Right atrium auricular region (tissue), 2 donors: ENCODE data around the gene RPL18. TPM values are rescaled to one million over a fixed set of nuclear protein-coding genes. Genes with fewer than 3 reads are reported as not detected.

Source experiments
- DNase-seq: peaks from one replicate; pipeline ENCODE4 v3.0.0-alpha.2; 2019; ENCODE audit warnings: low spot score
- H3K27ac ChIP-seq, 2 donors: fragments of 200-600 bp; sonication (generic); 1 replicate in 1 of 2; 2 replicates in 1 of 2; pipeline ENCODE4 v1.5.1; 2016 to 2019
- H3K27me3 ChIP-seq, 2 donors: fragments of 200-600 bp; sonication (generic); one replicate each; pipeline versions ENCODE4 v1.5.1 to v1.6.0; 2017 to 2019
- H3K36me3 ChIP-seq: fragments of 200-600 bp; sonication (generic); one replicate; pipeline ENCODE4 v1.5.1; 2016
- H3K4me1 ChIP-seq, 2 donors: fragments of 200-600 bp; sonication (generic); one replicate each; pipeline versions ENCODE4 v1.5.1 to v1.6.0; 2017 to 2019
- H3K4me3 ChIP-seq, 2 donors: fragments of 200-600 bp; sonication (generic); 1 replicate in 1 of 2; 2 replicates in 1 of 2; pipeline ENCODE4 v1.5.1; 2017 to 2019; ENCODE audit warnings: mild to moderate bottlenecking in 1 of 2, moderate library complexity in 1 of 2
- H3K9me3 ChIP-seq, 2 donors: fragments of 200-600 bp; sonication (generic); one replicate each; pipeline ENCODE4 v1.5.1; 2019
- CTCF ChIP-seq, 2 donors: fragments of 200-600 bp; sonication (generic); IDR thresholded peaks; one replicate each; pipeline ENCODE4 v1.5.1; 2019; ENCODE audit warnings: antibody characterized with exemption in 2 of 2
- total RNA-seq, 2 donors: library from RNA; depleted of rRNA; stranded (reverse); fragments of >200 nt; gene quantifications; one replicate each; pipeline ENCODE4 v1.1.0, GENCODE V29; 2016

RPL18 gene
- total RNA-seq = 1,000 to 10,000 TPM in 1 of 2 donors, 100 to 1,000 TPM in 1; 846 to 1,334 TPM

- peak in 1 of 2 donors; percentile 25 for TF ChIP-seq CTCF (IDR thresholded peaks at IDR 0.05)
- H3K4me3 ChIP-seq = peak within 1 kb of the TSS; percentile 74 to 76
- no peaks in the 10 kb centered on the region for H3K9me3 ChIP-seq
- peak; percentile 99 for DNase-seq
- H3K36me3 ChIP-seq = peaks cover 28% of the 10 kb centered on the region
- no peaks in the 10 kb centered on the region for H3K27me3 ChIP-seq
- peaks cover 0 to 62% of the 10 kb centered on the region in 2 donors for H3K4me1 ChIP-seq
- H3K27ac ChIP-seq = peak within 1 kb of the TSS; percentile 91 to 95
These were observed at the start of gene RPL18, which contains the start of gene SPHK2 for GRCh38 chr19:48618916-48619691. TSS of gene RPL18 (minus strand) at chr19:48619178. CDS start at chr19:48619143, 35 bp downstream. TSS of gene SPHK2 (plus strand) at chr19:48619506. CDS start at chr19:48620515, 1,009 bp downstream.

GRCh38 chr19:48668761-48669160 lies 49.8 kb upstream of the RPL18 start:
- no peak for DNase-seq
- H3K9me3 ChIP-seq = no peaks in the 10 kb centered on the region
- no peak for TF ChIP-seq CTCF (IDR thresholded peaks at IDR 0.05)
- H3K4me1 ChIP-seq = no peaks in the 10 kb centered on the region
- H3K36me3 ChIP-seq = no peaks in the 10 kb centered on the region
- no peak overlapping the region for H3K27ac ChIP-seq
- no peaks in the 10 kb centered on the region for H3K27me3 ChIP-seq
- no peak overlapping the region for H3K4me3 ChIP-seq

GRCh38 chr19:48668332-48668731 lies 49.4 kb upstream of the RPL18 start:
- H3K4me3 ChIP-seq = no peak overlapping the region
- no peak for TF ChIP-seq CTCF (IDR thresholded peaks at IDR 0.05)
- no peak overlapping the region for H3K27ac ChIP-seq
- no peaks in the 10 kb centered on the region for H3K4me1 ChIP-seq
- H3K9me3 ChIP-seq = no peaks in the 10 kb centered on the region
- no peaks in the 10 kb centered on the region for H3K36me3 ChIP-seq
- DNase-seq = no peak
- H3K27me3 ChIP-seq = no peaks in the 10 kb centered on the region

- Histone ChIP-seq H3K36me3 (no peaks in the 10 kb centered on the region), H3K9me3 (no peaks in the 10 kb centered on the region), H3K4me1 (peaks cover 0 to 5% of the 10 kb centered on the region in 2 donors), H3K27me3 (no peaks in the 10 kb centered on the region), H3K4me3 (no peak overlapping the region), H3K27ac (no peak overlapping the region)
- TF ChIP-seq CTCF (IDR thresholded peaks at IDR 0.05) = no peak
- DNase-seq = no peak
These were observed 46.8 kb upstream of the RPL18 start for GRCh38 chr19:48665786-48666185.

GRCh38 chr19:48664476-48664875 lies 45.5 kb upstream of the RPL18 start:
- peaks cover 0 to 11% of the 10 kb centered on the region in 2 donors for H3K4me1 ChIP-seq
- no peaks in the 10 kb centered on the region for H3K27me3 ChIP-seq
- no peak for DNase-seq
- no peak overlapping the region for H3K4me3 ChIP-seq
- H3K36me3 ChIP-seq = no peaks in the 10 kb centered on the region
- no peak for TF ChIP-seq CTCF (IDR thresholded peaks at IDR 0.05)
- no peaks in the 10 kb centered on the region for H3K9me3 ChIP-seq
- no peak overlapping the region for H3K27ac ChIP-seq
